Astrocyte of the spinal cord (primary cell): ENCODE data around the gene DLGAP1.
"Not testable (repeated sequence)": the region's sequence is repeated elsewhere in the genome, so short reads cannot be mapped to it uniquely, and the experiment has no call there.

ENCODE experiments used
- DNase-seq: peaks from one replicate; pipeline ENCODE4 v3.0.0; 2011; ENCODE audit warnings: low read depth, low spot score
- H3K4me3 ChIP-seq: 2 replicates; pipeline ENCODE4 v1.5.1; 2011; ENCODE audit warnings: low read depth, mild to moderate bottlenecking, low read length, moderate library complexity
- CTCF ChIP-seq: IDR thresholded peaks from 2 replicates; pipeline ENCODE4 v1.5.1; 2012; ENCODE audit warnings: low read depth, mild to moderate bottlenecking, low read length, inconsistent platforms
- in situ Hi-C: cut with HindIII; loops from 2 replicates; pipeline ENCODE4 v1.10.0; 2017; ENCODE audit warnings: low sequenced_read_pairs

DLGAP1 gene

GRCh38 chr18:3603421-3604234 lies 851.5 kb downstream of the DLGAP1 start:
- peak; percentile 98 for DNase-seq
- TF ChIP-seq CTCF, result no peak
- in situ Hi-C loops, result loop anchor here (10.0 to 25.0 kb wide), 2 partner anchors 149 to 316 kb away; partner anchors contain the start of gene TGIF1
- peak overlapping the region; percentile 47 for H3K4me3 ChIP-seq

- not testable (repeated sequence) for DNase-seq, H3K4me3 ChIP-seq
- in situ Hi-C loops, result loop anchor here (10.0 to 25.0 kb wide), 2 partner anchors 146 to 314 kb away; partner anchors contain the start of gene TGIF1
These were observed 853.9 kb downstream of the DLGAP1 start for GRCh38 chr18:3601106-3601755.

GRCh38 chr18:3599861-3600260 lies 855.2 kb downstream of the DLGAP1 start:
- no peak overlapping the region for H3K4me3 ChIP-seq
- in situ Hi-C loops, result loop anchor here (10.0 to 25.0 kb wide), 2 partner anchors 145 to 313 kb away; partner anchors contain the start of gene TGIF1
- no peak for DNase-seq
- TF ChIP-seq CTCF, result no peak

- DNase-seq, result no peak
- TF ChIP-seq CTCF, result no peak
- H3K4me3 ChIP-seq, result no peak overlapping the region
- in situ Hi-C loops, result no loop called here
These were observed 855.9 kb downstream of the DLGAP1 start for GRCh38 chr18:3599195-3599594.

- TF ChIP-seq CTCF, result no peak
- in situ Hi-C loops, result no loop called here
- H3K4me3 ChIP-seq, result no peak overlapping the region
- no peak for DNase-seq
These were observed 856.5 kb downstream of the DLGAP1 start for GRCh38 chr18:3598581-3598980.

- no peak for DNase-seq
- TF ChIP-seq CTCF, result no peak
- in situ Hi-C loops, result no loop called here
- no peak overlapping the region for H3K4me3 ChIP-seq
These were observed 857.4 kb downstream of the DLGAP1 start for GRCh38 chr18:3597409-3598357.
